Vagina (tissue), 2 donors: ENCODE results near the gene EIF2S3.

ENCODE experiments used
- CTCF ChIP-seq, 3 experiments: fragments of 450-650 bp in 2 of 3; fragments of 200-600 bp in 1 of 3; sonication (generic) in 1 of 3; IDR thresholded peaks; one replicate each; pipeline ENCODE4 v1.5.1; 2017 to 2019; ENCODE audit warnings: antibody characterized with exemption in 3 of 3, mild to moderate bottlenecking in 2 of 3, moderate library complexity in 2 of 3
- POLR2AphosphoS5 ChIP-seq, 2 donors: sonication (generic); formaldehyde crosslinking; IDR thresholded peaks; one replicate each; pipeline ENCODE4 v1.9.0; 2017; ENCODE audit warnings: antibody characterized with exemption in 2 of 2, mild to moderate bottlenecking in 2 of 2, low read depth in 1 of 2; ENCODE audit not compliant: insufficient read depth in 1 of 2

- TF ChIP-seq POLR2AphosphoS5 (IDR thresholded peaks at IDR 0.05; ENCODE audit: insufficient read depth in 1 of 2, low read depth in 1 of 2): no peak
- no peak for TF ChIP-seq CTCF (IDR thresholded peaks at IDR 0.05)
Measured at GRCh38 chrX:24079411-24079810, 24.7 kb downstream of the EIF2S3 start.
